NT2/D1 (cell line): ENCODE measurements around the gene IRF1.

Source experiments
- YY1 ChIP-seq: IDR thresholded peaks from 2 replicates; pipeline ENCODE4 v1.6.1; 2011; ENCODE audit not compliant: insufficient read length, insufficient read depth
- ZNF274 ChIP-seq: IDR thresholded peaks from 2 replicates; pipeline ENCODE4 v1.6.1; 2011; ENCODE audit warnings: mild to moderate bottlenecking, low read depth, low read length

DNA sequence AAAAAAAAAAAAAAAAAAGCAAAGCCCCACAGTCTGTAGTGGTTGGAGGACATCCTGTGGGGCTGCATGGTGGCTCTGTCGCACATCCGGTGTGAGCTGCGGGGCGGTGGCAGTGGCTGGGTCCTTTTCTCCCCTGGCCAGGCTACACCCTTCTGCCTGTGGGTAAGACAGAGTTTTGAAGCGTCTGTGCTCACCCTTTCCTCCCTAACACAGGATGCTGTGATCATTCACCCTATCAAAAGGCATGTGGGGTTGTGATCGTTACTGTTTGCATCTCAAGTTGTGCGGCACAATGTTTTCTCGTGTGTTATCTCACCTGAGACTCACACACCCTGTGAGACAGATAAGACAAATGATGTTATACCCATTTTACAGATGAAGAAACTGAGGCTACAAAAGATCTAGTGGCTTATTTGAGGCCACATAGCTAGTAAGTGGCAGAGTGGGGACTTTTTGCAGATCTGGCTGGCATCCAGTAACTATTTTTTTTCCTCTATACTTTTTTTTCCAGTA is 17.5 kb downstream of the IRF1 start:
- TF ChIP-seq YY1 = no peak
- TF ChIP-seq ZNF274 = no peak
